ENCODE data around the gene RRP1.

GRCh38 chr21:43808367-43808766 is 19.0 kb downstream of the RRP1 start:
- TF ChIP-seq CTCF (IDR thresholded peaks at IDR 0.05 in 2 of 3, conservative IDR thresholded peaks at IDR 0.05 in 1 of 3; ENCODE audit: insufficient read depth in 2 of 3, low read depth in 1 of 3, low read length in 3 of 3) (no peak), FIP1L1 (IDR thresholded peaks at IDR 0.05; ENCODE audit: low read depth, low read length, poor library complexity, severe bottlenecking) (no peak), TARDBP (IDR thresholded peaks at IDR 0.05) (no peak)
- TF ChIP-seq, protein P1, sequence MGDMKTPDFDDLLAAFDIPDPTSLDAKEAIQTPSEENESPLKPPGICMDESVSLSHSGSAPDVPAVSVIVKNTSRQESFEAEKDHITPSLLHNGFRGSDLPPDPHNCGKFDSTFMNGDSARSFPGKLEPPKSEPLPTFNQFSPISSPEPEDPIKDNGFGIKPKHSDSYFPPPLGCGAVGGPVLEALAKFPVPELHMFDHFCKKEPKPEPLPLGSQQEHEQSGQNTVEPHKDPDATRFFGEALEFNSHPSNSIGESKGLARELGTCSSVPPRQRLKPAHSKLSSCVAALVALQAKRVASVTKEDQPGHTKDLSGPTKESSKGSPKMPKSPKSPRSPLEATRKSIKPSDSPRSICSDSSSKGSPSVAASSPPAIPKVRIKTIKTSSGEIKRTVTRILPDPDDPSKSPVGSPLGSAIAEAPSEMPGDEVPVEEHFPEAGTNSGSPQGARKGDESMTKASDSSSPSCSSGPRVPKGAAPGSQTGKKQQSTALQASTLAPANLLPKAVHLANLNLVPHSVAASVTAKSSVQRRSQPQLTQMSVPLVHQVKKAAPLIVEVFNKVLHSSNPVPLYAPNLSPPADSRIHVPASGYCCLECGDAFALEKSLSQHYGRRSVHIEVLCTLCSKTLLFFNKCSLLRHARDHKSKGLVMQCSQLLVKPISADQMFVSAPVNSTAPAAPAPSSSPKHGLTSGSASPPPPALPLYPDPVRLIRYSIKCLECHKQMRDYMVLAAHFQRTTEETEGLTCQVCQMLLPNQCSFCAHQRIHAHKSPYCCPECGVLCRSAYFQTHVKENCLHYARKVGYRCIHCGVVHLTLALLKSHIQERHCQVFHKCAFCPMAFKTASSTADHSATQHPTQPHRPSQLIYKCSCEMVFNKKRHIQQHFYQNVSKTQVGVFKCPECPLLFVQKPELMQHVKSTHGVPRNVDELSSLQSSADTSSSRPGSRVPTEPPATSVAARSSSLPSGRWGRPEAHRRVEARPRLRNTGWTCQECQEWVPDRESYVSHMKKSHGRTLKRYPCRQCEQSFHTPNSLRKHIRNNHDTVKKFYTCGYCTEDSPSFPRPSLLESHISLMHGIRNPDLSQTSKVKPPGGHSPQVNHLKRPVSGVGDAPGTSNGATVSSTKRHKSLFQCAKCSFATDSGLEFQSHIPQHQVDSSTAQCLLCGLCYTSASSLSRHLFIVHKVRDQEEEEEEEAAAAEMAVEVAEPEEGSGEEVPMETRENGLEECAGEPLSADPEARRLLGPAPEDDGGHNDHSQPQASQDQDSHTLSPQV (IDR thresholded peaks at IDR 0.05), result no peak
- TF ChIP-seq, protein P2, sequence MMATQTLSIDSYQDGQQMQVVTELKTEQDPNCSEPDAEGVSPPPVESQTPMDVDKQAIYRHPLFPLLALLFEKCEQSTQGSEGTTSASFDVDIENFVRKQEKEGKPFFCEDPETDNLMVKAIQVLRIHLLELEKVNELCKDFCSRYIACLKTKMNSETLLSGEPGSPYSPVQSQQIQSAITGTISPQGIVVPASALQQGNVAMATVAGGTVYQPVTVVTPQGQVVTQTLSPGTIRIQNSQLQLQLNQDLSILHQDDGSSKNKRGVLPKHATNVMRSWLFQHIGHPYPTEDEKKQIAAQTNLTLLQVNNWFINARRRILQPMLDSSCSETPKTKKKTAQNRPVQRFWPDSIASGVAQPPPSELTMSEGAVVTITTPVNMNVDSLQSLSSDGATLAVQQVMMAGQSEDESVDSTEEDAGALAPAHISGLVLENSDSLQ (IDR thresholded peaks at IDR 0.05), result no peak

All from K562 (cell line).